Choroid plexus epithelial cell (primary cell): ENCODE measurements around the gene EFCAB13.
"Not testable (repeated sequence)": the region's sequence is repeated elsewhere in the genome, so short reads cannot be mapped to it uniquely, and the experiment has no call there.

Experiments
- DNase-seq: peaks from one replicate; pipeline ENCODE4 v3.0.0-alpha.2; 2010; ENCODE audit warnings: low read depth
- H3K4me3 ChIP-seq: 2 replicates; pipeline ENCODE4 v1.5.1; 2011; ENCODE audit warnings: low read depth, mild to moderate bottlenecking, control low read depth, low read length, moderate library complexity
- CTCF ChIP-seq: conservative IDR thresholded peaks from 2 replicates; pipeline ENCODE4 v1.5.1; 2011; ENCODE audit warnings: low read depth, mild to moderate bottlenecking, control low read depth, inconsistent platforms, low read length, moderate library complexity

Gene EFCAB13

GRCh38 chr17:47400333-47400732, 76.6 kb downstream of the EFCAB13 start:
- DNase-seq = no peak
- TF ChIP-seq CTCF = no peak
- H3K4me3 ChIP-seq = no peak overlapping the region

- no peak for DNase-seq
- no peak overlapping the region for H3K4me3 ChIP-seq
- TF ChIP-seq CTCF = no peak
Observed at GRCh38 chr17:47401100-47401499, 77.3 kb downstream of the EFCAB13 start.

DNA sequence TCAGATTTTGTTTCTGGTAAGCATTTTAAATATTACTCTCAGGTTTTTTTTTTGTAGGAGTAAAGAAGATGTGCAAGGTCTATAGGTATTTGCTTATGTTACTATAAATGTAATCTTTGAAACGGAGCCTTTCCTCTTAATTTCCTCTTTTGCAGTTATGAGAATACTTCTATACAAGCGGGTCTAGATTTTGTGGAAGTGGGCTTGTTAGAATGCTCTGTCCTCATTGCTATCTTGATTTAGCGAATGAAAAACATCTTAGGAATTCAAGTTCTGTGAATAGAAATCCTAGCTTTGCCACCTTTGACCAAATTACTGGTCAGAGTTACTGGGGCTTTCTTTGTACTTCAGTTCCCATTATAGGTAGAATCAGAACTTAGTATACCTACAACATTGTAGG, 80.3 kb downstream of the EFCAB13 start:
- DNase-seq = peak; percentile 26
- no peak for TF ChIP-seq CTCF
- H3K4me3 ChIP-seq = no peak overlapping the region

DNA sequence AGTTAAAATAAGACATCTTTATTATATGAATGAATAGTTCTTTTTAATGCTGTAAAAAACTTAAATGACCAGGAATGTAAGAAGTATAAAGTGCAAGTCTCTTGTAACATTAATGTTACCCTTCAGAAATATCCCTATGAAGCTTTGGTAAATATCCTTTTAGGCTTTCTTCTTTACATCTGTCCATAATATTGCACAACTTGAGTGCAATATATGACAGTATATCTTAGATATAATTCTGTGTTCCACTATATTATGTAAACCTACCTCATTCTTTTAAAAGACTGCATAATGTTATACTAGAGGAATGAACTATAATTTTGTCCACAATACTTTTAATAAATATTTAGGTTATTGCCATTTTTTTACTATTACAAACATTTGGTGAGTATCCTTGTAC, 81.1 kb downstream of the EFCAB13 start:
- H3K4me3 ChIP-seq = no peak overlapping the region
- TF ChIP-seq CTCF = no peak
- DNase-seq = no peak

DNA sequence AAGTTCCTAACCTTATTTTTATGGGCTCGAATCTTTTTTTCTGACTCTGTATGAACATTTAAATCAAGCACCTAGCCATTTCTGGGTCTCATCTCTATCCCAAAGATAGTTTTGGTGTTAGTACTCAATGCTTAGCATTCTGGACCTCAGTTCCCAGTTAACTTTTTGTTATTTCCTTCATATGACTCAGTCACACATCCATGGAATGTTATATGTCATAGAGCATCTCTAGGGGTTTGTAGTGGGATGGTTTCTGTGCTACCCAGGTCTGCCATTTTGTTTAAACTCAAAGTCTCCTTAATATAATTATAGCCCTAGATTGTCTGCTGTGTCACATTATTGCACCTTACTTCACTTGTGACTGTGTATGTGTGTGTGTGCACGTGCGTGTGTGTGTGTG, 90.1 kb downstream of the EFCAB13 start:
- no peak for TF ChIP-seq CTCF
- no peak for DNase-seq
- no peak overlapping the region for H3K4me3 ChIP-seq

DNA sequence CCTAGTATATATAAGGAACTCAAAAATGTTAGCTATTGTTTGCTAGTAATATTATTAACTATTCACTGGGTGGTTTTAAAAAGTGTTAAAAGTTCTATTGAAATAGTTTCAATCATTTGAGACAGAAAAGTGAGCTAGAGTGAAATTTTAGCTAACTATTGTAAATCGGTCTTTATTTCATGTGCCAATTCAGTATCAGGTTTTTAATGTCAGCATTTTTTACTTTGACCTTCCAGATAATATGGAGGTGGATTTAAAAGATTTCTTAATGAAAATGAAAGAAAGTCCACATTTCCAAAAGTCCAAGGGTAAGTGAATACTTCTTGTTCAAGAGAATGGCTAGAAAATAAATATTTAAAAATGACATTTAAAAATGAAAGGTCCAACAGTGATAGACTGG, 90.9 kb downstream of the EFCAB13 start:
- TF ChIP-seq CTCF = no peak
- H3K4me3 ChIP-seq = no peak overlapping the region
- no peak for DNase-seq

DNA sequence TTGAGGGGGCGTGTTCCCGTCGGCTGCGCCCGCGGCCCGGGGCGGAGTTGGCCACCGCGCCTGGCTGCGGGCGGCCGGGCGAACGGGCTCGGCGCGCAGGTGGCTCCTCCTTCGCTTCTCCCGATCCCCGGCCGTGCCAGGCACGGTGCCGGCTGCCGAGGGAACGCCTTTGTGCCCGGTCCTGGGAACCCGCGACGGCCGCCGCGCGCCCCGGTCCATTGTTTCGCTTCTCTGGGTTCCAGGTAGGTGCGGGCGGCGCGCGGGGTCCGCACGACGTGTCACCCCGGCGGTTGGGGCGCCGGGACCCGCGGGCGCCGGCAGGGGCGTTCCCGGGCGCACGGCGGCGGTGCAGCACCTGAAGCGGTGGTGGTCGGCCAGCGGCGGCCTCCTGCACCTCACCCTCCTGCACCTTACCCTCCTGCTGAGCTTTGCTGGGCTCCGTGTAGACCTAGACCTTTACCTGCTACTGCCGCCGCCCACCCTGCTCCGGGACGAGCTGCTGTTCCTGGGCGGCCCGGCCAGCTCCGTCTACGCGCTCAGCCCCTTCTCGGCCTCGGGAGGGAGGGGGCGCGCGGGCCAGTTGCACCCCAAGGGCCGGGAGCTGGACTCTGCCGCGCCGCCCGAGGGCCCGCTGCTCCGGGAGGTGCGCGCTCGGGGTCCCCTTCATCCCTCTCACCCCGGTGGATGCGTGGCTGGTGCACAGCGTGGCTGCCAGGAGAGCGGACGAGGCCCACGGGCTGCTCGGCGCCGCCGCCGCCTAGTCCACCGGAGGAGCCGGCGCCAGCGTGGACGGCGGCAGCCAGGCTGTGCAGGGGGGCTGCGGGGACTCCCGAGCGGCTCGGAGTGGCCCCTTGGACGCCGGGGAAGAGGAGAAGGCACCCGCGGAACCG, 99.9 kb downstream of the EFCAB13 start:
- DNase-seq = peak; percentile 5
- H3K4me3 ChIP-seq = peak overlapping the region; percentile 63
- TF ChIP-seq CTCF = no peak

DNA sequence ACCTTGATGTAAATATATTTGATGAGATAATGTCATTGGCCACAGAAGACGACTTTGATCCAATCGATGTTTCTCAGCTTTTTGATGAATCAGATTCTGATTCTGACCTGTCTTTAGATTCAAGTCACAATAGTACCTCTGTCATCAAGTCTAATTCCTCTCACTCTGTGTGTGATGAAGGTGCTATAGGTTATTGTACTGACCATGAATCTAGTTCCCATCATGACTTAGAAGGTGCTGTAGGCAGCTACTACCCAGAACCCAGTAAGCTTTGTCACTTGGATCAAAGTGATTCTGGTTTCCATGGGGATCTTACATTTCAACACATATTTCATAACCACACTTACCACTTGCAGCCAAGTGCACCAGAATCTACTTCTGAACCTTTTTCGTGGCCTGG, 101.5 kb downstream of the EFCAB13 start:
- H3K4me3 ChIP-seq = not testable (repeated sequence)
- DNase-seq = peak; percentile 8

DNA sequence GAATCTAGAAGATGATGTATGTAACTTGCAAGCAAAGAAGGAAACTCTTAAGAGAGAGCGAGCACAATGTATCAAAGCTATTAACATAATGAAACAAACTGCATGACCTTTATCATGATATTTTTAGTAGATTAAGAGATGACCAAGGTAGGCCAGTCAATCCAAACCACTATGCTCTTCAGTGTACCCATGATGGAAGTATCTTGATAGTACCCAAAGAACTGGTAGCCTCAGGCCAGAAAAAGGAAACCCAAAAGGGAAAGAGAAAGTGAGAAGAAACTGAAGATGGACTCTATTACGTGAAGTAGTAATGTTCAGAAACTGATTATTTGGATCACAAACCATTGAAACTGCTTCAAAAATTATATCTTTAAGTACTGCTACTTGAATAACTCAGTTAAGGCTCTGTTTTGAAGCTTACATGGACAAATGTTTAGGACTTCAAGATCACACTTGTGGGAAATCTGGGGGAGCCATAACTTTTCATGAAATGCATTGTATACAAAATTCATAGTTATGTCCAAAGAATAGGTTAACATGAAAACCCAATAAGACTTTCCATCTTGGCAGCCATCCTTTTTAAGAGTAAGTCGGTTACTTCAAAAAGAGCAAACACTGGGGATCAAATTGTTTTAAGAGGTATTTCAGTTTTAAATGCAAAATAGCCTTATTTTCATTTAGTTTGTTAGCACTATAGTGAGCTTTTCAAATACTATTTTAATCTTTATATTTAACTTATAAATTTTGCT, 102.3 kb downstream of the EFCAB13 start:
- DNase-seq, H3K4me3 ChIP-seq: not testable (repeated sequence)
